LNCAP (cell line): ENCODE results near the gene OVOL1.

ENCODE experiments used
- TF ChIP-seq, protein P1 (sequence below): fragments of 450-650 bp; IDR thresholded peaks from 2 replicates; pipeline ENCODE4 v1.5.1; 2017; ENCODE audit warnings: mild to moderate bottlenecking

Gene OVOL1

DNA sequence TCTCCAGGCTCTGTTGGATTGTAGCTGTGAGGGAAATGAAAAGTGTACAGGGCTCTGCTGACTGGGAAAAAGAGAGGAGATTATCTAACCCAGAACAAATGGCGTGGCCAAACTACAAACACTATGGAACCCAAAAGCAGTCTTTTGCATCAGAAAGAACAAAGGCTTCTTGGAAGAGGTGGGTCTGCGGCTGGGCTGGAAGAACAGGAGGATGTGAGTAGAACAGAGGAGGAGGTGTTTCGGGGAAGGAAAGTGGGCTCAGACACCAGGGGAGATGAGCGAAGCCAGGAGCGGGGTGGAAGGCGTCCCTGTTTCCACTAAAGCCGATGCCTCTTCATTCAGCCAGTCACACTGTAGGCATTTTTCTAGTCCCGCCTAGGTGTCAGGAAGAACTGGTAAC, 12.0 kb downstream of the OVOL1 start:
- TF ChIP-seq, protein P1, sequence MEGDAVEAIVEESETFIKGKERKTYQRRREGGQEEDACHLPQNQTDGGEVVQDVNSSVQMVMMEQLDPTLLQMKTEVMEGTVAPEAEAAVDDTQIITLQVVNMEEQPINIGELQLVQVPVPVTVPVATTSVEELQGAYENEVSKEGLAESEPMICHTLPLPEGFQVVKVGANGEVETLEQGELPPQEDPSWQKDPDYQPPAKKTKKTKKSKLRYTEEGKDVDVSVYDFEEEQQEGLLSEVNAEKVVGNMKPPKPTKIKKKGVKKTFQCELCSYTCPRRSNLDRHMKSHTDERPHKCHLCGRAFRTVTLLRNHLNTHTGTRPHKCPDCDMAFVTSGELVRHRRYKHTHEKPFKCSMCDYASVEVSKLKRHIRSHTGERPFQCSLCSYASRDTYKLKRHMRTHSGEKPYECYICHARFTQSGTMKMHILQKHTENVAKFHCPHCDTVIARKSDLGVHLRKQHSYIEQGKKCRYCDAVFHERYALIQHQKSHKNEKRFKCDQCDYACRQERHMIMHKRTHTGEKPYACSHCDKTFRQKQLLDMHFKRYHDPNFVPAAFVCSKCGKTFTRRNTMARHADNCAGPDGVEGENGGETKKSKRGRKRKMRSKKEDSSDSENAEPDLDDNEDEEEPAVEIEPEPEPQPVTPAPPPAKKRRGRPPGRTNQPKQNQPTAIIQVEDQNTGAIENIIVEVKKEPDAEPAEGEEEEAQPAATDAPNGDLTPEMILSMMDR: no peak

GRCh38 chr11:65801153-65801987, 14.5 kb downstream of the OVOL1 start:
- TF ChIP-seq, protein P1: no peak

DNA sequence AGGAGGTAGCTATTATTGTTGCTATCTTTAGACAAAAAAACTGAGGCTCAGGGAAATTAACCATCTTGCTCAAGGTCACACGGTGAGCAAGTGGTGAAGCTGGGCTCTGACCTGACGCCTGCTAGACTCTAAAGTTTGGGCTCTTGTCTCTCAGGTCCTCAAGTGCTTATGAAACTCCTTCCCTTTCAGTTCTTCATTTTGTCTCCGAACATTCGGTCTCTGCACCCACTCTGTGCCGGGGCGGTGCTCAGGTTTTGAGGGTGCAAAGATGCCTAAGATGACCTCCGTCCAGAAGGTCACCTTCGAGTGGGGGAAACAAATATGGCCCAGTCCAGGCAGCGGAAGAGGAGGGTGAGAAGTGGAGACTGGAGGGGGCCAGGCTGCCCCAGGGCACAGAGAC, 16.0 kb downstream of the OVOL1 start:
- TF ChIP-seq, protein P1: no peak

DNA sequence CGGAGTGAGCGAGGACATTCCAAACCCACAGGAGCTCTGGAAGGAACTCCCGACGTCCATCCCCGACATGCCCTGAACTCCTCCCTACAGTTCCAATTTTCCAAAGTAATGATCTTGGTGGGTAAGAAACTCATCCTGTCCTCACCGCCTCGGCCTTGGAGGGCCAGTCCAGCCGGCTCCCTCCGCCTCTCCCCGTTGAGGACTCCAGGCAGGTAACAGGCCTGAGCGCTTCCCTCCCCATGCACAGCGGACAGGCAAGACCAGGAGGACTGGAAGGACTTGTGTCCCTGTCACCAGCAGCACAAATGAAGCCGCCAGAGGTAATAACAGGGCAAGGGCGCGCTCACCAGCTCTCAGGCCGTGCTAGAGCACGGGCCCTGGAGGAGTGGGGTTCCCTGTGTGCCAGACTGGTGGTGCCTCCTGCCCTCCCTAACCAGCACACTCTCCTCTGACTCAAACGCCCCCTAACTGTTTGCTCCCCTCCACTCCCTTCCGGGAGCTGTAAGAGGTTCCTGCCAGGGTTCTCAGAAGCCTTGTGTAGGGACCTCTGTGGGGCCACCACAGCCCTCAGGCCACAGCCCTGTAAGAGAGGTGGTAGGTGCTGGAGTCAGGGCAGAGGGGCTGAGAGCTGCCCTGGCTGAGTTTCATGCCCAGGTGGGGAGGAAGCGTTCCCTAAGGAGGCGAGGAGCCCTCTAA, 17.1 kb downstream of the OVOL1 start:
- TF ChIP-seq, protein P1: no peak

GRCh38 chr11:65806979-65807378, 20.1 kb downstream of the OVOL1 start:
- TF ChIP-seq, protein P1: no peak

DNA sequence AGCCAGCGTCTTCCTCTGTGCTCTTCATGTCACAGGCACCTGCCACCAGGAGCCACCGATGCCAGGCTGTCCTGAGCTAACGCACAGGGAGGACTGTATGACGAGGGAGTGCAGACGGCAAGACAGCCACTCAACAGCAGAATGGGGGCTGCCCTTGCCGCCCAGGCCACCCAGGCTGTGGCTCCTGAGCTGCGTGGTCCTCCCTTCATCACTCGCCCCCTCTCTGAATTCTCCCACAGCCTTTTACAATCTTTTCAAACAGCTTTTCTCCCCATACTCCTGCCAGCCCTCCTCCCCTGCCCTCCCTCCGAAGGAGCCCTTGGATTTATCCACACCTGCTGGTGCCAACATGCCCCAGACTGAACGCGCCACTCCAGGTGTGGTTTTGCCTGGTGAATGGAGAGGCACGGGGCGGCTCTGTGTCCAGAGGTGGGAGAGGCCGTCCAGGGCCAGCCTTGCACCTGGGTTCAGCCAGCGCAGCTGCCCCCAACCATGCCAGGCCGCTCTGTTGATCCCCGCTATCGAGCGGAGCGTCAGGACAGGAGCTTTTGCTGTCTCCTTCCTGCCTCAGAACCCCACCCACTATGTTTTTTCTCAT, 22.0 kb downstream of the OVOL1 start:
- TF ChIP-seq, protein P1: no peak

GRCh38 chr11:65809496-65809895, 22.6 kb downstream of the OVOL1 start:
- TF ChIP-seq, protein P1: no peak
